Stimulated activated naive CD8-positive, alpha-beta T cell treated with anti-CD3 and anti-CD28 coated beads, Interleukin-15, Interleukin-2, amounts not matched to agents 100 ng/mL and 50 ng/mL, for 24 hours (primary cell): Measurements from ENCODE around the gene TMEM141.
"Not testable (repeated sequence)": the region's sequence is repeated elsewhere in the genome, so short reads cannot be mapped to it uniquely, and the experiment has no call there.

ENCODE experiments used
- H3K27ac Mint-ChIP-seq: one replicate; pipeline ENCODE4 v1.8.0; 2021; ENCODE audit warnings: mild to moderate bottlenecking, mixed read lengths
- H3K27me3 Mint-ChIP-seq: one replicate; pipeline ENCODE4 v1.8.0; 2021; ENCODE audit warnings: mixed read lengths
- H3K36me3 Mint-ChIP-seq: one replicate; pipeline ENCODE4 v1.8.0; 2021; ENCODE audit warnings: low read depth, mixed read lengths
- H3K4me1 Mint-ChIP-seq: one replicate; pipeline ENCODE4 v1.8.0; 2021; ENCODE audit warnings: low read depth, mixed read lengths
- H3K4me3 Mint-ChIP-seq: one replicate; pipeline ENCODE4 v1.8.0; 2021; ENCODE audit warnings: mild to moderate bottlenecking, mixed read lengths
- H3K9me3 Mint-ChIP-seq: one replicate; pipeline ENCODE4 v1.8.0; 2021; ENCODE audit warnings: mixed read lengths

The TMEM141 gene

DNA sequence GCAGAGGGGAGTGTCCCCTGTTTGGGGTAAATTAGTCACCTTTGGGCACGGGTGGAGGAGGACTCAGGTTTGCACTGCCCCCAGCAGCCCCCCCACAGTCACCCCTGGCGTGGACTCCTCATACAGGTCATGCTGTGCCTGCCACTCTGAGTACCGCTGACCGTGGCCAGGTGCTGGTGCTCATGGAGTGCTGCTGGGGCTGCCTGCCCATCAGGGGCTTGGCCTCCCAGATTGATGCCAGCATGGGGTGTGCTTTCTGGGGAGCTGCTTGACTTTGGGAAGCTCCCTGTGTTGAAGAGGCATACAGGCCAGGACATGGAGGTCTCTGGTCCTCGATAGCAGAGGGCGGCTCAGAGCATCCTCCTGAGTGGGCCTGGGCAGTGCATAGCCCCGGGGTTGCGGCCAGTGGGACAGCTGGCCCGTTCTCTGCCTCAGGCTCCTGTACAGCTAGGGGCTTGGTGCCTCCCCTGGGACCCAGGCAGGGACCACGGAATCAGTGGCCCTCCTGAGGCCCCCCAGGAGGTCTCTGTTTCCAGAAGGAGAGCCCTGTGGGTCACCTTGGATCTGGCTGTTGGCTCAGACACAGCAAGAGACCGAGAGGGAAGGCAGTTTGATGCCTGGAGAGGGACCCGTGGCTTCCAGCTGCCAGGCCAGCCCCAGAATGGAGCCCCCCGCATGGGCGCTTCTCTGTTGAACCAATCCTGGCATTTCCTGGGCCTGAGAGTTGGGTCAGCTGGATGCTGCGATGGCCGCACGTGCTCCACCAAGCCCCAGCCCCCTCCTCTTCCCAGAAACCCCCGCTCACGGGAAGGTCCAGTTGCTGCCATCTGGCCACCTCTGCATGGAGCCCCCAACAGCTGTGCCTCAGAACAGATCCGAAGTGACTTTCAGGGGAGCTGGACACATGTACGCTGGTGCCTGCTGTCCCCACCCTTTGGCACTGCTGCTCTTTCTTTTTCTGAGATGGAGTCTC lies 45.1 kb downstream of the TMEM141 start:
- no peaks in the 10 kb centered on the region for H3K4me1 Mint-ChIP-seq
- no peaks in the 10 kb centered on the region for H3K27me3 Mint-ChIP-seq
- no peak overlapping the region for H3K27ac Mint-ChIP-seq
- no peaks in the 10 kb centered on the region for H3K9me3 Mint-ChIP-seq
- peaks cover 14% of the 10 kb centered on the region for H3K36me3 Mint-ChIP-seq
- H3K4me3 Mint-ChIP-seq: no peak overlapping the region

DNA sequence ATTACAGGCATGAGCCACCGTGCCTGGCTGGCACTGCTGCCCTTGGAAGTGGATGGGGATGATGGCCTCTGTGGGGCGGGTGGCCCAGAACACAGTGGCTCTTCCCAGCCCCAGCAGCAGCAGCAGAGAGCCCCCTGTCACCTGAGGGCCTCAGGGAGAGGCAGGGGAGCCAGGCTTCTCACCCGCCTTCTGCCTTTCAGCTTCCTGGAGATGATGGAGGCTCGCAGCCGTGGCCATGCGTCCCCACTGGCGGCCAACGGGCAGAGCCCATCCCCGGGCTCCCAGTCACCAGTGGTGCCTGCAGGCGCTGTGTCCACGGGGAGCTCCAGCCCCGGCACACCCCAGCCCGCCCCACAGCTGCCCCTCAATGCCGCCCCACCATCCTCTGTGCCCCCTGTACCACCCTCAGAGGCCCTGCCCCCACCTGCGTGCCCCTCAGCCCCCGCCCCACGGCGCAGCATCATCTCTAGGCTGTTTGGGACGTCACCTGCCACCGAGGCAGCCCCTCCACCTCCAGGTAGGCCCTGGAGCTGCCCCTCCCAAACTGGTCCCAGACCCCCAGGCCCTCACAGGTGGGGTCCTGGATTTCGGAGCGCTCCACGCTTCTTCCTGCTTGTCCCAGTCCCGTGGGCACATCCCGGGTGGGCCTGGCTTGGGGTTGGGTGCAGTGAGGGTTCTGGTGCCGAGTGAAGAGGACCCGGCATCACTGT lies 46.2 kb downstream of the TMEM141 start:
- H3K4me3 Mint-ChIP-seq: no peak overlapping the region
- peaks cover 11% of the 10 kb centered on the region for H3K36me3 Mint-ChIP-seq
- H3K27me3 Mint-ChIP-seq: no peaks in the 10 kb centered on the region
- no peaks in the 10 kb centered on the region for H3K4me1 Mint-ChIP-seq
- H3K27ac Mint-ChIP-seq: no peak overlapping the region
- no peaks in the 10 kb centered on the region for H3K9me3 Mint-ChIP-seq

DNA sequence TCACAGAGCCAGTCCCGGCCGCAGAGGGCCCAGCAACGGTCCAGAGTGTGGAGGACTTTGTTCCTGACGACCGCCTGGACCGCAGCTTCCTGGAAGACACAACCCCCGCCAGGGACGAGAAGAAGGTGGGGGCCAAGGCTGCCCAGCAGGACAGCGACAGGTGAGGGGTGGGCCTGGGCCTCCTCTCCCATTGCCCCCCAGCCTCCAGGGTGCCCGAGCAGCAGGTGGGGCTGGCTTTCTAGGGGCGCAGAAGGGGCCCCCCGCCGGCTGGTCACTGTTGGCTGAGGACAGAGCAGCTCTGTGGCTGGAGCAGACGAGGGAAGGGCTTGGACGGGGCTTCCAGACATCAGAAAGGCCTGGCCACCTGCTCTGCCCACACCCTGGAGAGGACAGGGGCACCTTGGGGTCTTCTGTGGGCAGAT lies 46.7 kb downstream of the TMEM141 start:
- H3K4me1 Mint-ChIP-seq, H3K27ac Mint-ChIP-seq, H3K36me3 Mint-ChIP-seq, H3K27me3 Mint-ChIP-seq, H3K4me3 Mint-ChIP-seq, H3K9me3 Mint-ChIP-seq: not testable (repeated sequence)

DNA sequence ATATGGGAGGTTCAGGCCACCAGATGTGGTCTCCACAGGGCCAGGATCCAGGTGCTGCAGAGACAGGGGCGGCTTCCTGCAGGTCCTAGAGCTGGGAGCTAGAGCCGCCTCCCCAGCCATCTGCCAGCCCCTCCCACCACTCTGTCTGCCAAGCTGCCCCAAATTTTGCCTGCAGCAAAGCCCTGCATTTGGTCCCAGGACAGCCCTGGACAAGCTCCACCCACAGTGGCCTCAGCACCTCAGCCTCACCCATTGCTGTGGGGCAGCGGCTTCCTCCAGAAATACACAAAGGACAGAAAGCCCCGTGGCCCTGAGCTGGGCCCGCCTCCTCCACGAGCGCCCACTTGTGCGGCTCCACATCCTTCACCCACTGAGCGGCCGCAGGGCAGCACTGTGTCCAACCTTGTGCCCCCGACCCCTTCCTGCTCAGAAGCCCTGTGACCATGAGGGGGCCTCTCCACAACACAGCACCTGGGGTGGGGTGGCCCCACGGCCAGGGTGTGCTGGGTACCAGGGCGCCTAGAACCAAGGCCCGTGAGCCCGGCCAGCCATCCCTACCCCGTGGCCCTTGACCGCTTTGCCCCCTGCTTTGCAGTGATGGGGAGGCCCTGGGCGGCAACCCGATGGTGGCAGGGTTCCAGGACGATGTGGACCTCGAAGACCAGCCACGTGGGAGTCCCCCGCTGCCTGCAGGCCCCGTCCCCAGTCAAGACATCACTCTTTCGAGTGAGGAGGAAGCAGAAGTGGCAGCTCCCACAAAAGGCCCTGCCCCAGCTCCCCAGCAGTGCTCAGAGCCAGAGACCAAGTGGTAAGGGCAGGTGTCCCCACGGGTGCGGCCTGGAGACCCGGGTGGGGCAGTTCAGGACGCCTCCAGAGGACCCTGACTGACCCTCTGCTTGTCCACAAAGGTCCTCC lies 47.4 kb downstream of the TMEM141 start:
- no peaks in the 10 kb centered on the region for H3K27me3 Mint-ChIP-seq
- H3K36me3 Mint-ChIP-seq: peaks cover 9% of the 10 kb centered on the region
- H3K27ac Mint-ChIP-seq: no peak overlapping the region
- no peak overlapping the region for H3K4me3 Mint-ChIP-seq
- H3K4me1 Mint-ChIP-seq: peaks cover 4% of the 10 kb centered on the region
- no peaks in the 10 kb centered on the region for H3K9me3 Mint-ChIP-seq

GRCh38 chr9:136839229-136840139 lies 48.3 kb downstream of the TMEM141 start:
- Mint-ChIP-seq H3K4me1 (peaks cover 7% of the 10 kb centered on the region), H3K27me3 (no peaks in the 10 kb centered on the region), H3K9me3 (no peaks in the 10 kb centered on the region), H3K36me3 (peaks cover 5% of the 10 kb centered on the region), H3K27ac (no peak overlapping the region), H3K4me3 (no peak overlapping the region)

GRCh38 chr9:136840140-136840876 lies 49.2 kb downstream of the TMEM141 start:
- H3K9me3 Mint-ChIP-seq: no peaks in the 10 kb centered on the region
- no peak overlapping the region for H3K4me3 Mint-ChIP-seq
- H3K4me1 Mint-ChIP-seq: peaks cover 7% of the 10 kb centered on the region
- no peak overlapping the region for H3K27ac Mint-ChIP-seq
- H3K27me3 Mint-ChIP-seq: no peaks in the 10 kb centered on the region
- peaks cover 5% of the 10 kb centered on the region for H3K36me3 Mint-ChIP-seq

DNA sequence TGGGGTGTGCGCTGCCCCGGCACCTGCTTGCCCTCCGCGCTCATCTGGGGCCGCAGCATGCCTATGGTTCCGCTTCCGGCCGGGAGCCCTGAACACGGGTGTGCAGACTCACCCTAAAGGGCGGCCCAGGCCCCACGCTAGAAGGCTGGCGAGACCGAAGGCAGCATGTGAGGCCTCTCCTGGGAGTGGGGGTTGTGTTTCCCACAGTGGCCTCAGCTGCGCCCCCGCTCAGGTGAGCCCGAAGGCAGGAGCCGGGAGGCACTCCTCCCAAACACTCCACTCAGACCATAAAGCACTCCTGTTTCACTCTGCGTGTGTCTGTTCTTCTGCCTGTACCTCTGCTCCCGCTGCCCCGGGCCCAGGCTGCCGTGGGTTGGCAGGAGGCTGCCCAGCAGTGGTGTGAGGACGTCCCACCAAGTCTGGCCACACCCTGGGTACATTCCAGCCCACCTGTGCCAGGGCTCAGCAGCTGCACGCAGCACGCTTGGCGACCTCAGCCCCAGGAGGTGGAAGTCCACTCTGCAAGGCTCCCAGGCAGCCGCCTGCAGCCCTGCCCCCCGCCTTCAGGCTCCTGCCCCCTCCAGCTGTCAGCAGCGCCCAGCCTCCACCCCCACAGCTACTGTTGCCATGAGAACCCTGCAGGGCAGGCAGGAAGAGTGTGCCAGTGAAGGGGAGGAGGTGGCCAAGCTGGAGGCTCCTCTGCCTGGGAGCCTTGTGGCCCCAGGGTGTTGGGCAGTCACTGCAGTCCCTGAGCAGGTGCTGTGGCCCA lies 49.9 kb downstream of the TMEM141 start:
- H3K27me3 Mint-ChIP-seq: no peaks in the 10 kb centered on the region
- no peak overlapping the region for H3K27ac Mint-ChIP-seq
- H3K9me3 Mint-ChIP-seq: no peaks in the 10 kb centered on the region
- peaks cover 7% of the 10 kb centered on the region for H3K4me1 Mint-ChIP-seq
- no peak overlapping the region for H3K4me3 Mint-ChIP-seq
- peaks cover 5% of the 10 kb centered on the region for H3K36me3 Mint-ChIP-seq

GRCh38 chr9:136841646-136842379 lies 50.7 kb downstream of the TMEM141 start:
- H3K4me1 Mint-ChIP-seq, H3K36me3 Mint-ChIP-seq: not testable (repeated sequence)

DNA sequence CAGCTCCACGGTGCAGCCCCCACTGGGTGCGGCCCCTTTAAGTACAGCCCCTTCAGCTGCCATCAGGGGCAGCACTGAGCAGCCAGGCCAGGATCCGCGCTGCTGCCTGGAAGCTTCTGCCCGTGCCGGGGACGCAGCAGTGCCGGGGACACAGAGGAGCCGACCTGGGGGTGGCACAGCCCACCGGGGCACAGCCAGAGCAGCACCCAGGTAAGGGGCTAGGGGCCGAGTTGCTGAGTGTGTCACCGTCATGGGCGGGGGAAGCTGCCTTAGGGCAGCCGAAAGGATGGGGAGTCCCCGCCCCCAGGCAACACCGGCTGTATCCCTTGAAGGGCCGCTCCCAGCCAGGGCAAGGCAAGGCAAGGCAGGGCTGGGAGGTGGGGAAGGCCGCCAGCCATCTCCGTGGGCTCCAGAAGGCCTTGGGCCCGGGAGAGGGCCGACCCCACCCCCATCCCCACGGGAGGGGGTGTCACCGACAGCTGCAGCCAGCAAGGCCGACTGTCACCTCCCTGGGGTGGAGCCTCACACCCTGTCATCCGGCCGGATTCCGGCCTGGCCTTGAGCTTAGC lies 51.3 kb downstream of the TMEM141 start, which contains the start of gene AJM1:
TSS of gene AJM1 (plus strand) at position 99 of the 569 bp plus-strand sequence. CDS start 1,937 bp downstream, outside the sequence.
- H3K36me3 Mint-ChIP-seq, H3K4me1 Mint-ChIP-seq, H3K27me3 Mint-ChIP-seq, H3K27ac Mint-ChIP-seq, H3K9me3 Mint-ChIP-seq: not testable (repeated sequence)
- H3K4me3 Mint-ChIP-seq: peak within 1 kb of the TSS; percentile 75

More at GRCh38 chr9:136841646-136842379, 50.7 kb downstream of the TMEM141 start:
- not testable (repeated sequence) for H3K27me3 Mint-ChIP-seq, H3K27ac Mint-ChIP-seq, H3K9me3 Mint-ChIP-seq
- H3K4me3 Mint-ChIP-seq: peak overlapping the region; percentile 75
